Measurements from ENCODE around the gene ARHGAP6. TPM values are rescaled to one million over a fixed set of nuclear protein-coding genes. Genes with fewer than 3 reads are reported as not detected.

Gene ARHGAP6, protein sequence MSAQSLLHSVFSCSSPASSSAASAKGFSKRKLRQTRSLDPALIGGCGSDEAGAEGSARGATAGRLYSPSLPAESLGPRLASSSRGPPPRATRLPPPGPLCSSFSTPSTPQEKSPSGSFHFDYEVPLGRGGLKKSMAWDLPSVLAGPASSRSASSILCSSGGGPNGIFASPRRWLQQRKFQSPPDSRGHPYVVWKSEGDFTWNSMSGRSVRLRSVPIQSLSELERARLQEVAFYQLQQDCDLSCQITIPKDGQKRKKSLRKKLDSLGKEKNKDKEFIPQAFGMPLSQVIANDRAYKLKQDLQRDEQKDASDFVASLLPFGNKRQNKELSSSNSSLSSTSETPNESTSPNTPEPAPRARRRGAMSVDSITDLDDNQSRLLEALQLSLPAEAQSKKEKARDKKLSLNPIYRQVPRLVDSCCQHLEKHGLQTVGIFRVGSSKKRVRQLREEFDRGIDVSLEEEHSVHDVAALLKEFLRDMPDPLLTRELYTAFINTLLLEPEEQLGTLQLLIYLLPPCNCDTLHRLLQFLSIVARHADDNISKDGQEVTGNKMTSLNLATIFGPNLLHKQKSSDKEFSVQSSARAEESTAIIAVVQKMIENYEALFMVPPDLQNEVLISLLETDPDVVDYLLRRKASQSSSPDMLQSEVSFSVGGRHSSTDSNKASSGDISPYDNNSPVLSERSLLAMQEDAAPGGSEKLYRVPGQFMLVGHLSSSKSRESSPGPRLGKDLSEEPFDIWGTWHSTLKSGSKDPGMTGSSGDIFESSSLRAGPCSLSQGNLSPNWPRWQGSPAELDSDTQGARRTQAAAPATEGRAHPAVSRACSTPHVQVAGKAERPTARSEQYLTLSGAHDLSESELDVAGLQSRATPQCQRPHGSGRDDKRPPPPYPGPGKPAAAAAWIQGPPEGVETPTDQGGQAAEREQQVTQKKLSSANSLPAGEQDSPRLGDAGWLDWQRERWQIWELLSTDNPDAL (N-terminal part only)
- total RNA-seq: 4.4 and 15.3 TPM in 2 replicates

GRCh38 chrX:11665168-11666111 lies at the start of gene ARHGAP6:
ARHGAP6 (minus strand) TSS chrX:11665920; CDS start chrX:11664828, 1,092 bp downstream.

DNA sequence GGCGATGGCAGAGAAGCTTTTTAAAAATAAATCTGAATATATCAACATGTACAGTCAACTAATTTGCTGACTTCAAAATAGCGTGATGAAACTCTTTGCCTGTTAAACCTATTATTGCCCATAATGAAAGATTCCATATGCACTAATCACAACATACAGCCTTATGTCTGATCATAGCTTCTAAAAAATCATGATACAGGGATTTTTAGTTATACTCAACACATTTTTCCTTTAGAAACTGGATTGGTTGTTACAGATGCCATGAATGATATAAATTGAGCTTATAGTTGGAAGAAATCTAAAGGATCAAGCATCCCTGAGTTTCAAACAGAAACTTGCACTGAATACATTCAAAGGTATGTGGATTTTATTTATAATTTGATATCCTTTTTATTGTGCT lies 372.6 kb downstream of the ARHGAP6 start, which contains the start of gene AMELX:
TSS of gene AMELX (plus strand) at position 301 of the 400 bp plus-strand sequence. CDS start 1,376 bp downstream, outside the sequence.

DNA sequence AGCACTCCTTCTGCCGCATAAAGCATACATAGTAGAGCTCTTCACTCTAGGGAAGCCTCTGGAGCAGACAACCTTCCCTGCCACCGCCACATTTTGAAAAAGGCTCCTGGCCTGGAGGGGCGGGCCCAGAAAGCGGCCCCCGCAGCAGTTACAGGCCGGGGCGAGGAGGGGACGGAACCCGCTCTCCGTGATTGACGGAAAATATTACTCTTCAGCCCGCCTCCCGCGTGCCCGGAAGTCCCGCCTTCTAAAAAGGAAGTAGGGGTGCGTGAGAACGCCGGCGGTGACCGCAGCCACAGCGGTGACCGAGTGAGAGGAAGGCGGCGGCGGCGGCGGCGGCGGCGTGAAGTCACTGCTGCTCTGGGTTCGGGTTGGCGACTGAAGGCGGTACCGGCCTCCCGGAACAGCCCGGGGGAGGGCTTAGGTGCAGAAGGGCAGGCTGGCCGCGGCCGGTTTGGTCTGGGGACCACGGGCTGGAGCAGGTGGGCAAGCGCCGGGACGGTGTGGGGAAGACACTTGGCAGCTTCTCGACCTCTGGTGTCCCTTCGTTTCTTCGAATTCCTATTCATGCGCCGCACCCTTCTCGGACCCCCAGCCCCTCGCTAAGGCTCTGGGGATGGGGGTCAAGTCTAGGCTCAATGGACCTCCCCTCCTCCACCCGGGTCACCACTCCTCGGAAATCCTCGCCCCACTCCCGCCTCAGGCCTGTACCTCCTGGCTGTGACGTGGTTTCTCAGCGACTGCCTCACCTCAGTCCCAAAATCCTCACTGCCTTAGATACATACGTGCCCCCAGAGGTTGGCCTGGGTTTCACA lies 554.5 kb downstream of the ARHGAP6 start, which contains the start of gene HCCS:
TSS of gene HCCS (plus strand) at position 296 of the 815 bp plus-strand sequence. CDS start 729 bp downstream, outside the sequence.

Other genes starting within 250 kb of the ARHGAP6 start
- 11.9 and 25.0 TPM in 2 replicates for gene MSL3, start 92.3 kb upstream of the ARHGAP6 start, total RNA-seq

All from epithelial cell of alveolus of lung (primary cell).